Liver (tissue), 3 donors: ENCODE measurements around the gene MRPS30.
"Not testable (repeated sequence)": the region's sequence is repeated elsewhere in the genome, so short reads cannot be mapped to it uniquely, and the experiment has no call there.

ENCODE experiments used
- CTCF ChIP-seq: fragments of 150-350 bp; IDR thresholded peaks from 2 replicates; pipeline ENCODE4 v1.5.1; 2017; ENCODE audit warnings: improper control_type of control experiment, low read depth, low read length; ENCODE audit not compliant: missing input control
- JUND ChIP-seq, 2 donors: IDR thresholded peaks; 2 replicates each; pipeline ENCODE4 v1.6.1; 2016; ENCODE audit warnings: antibody characterized with exemption in 2 of 2
- RAD21 ChIP-seq, 2 donors: IDR thresholded peaks; 2 replicates each; pipeline ENCODE4 v1.6.1; 2016; ENCODE audit warnings: antibody characterized with exemption in 2 of 2, mild to moderate bottlenecking in 2 of 2
- REST ChIP-seq: IDR thresholded peaks from 2 replicates; pipeline ENCODE4 v1.6.1; 2016; ENCODE audit warnings: antibody characterized with exemption, mild to moderate bottlenecking
- SP1 ChIP-seq: IDR thresholded peaks from 2 replicates; pipeline ENCODE4 v1.6.1; 2018; ENCODE audit warnings: antibody characterized with exemption, mild to moderate bottlenecking
- TAF1 ChIP-seq: conservative IDR thresholded peaks from 2 replicates; pipeline ENCODE4 v1.6.1; 2016; ENCODE audit warnings: antibody characterized with exemption, mild to moderate bottlenecking
- ZBTB33 ChIP-seq: IDR thresholded peaks from 2 replicates; pipeline ENCODE4 v1.6.1; 2016; ENCODE audit warnings: antibody characterized with exemption
- donor health status: healthy.
- donor health status: healthy.

GRCh38 chr5:44792031-44792673 lies 16.6 kb upstream of the MRPS30 start:
- TF ChIP-seq JUND (IDR thresholded peaks at IDR 0.05); CTCF; REST; TAF1; RAD21 (IDR thresholded peaks at IDR 0.05); SP1; ZBTB33: not testable (repeated sequence)
